Endothelial cell of umbilical vein (primary cell): ENCODE measurements around the gene CADPS. TPM values are rescaled to one million over a fixed set of nuclear protein-coding genes. Genes with fewer than 3 reads are reported as not detected.
A peak's percentile ranks its signal among the peaks of the same experiment; 100 is the strongest.

Experiments
- BruUV-seq: library from RNA; stranded (reverse); fragments of 400-500 nt; replicated peaks from 2 replicates; lab custom pipeline; 2021; lab: Mats Ljungman, UMichigan
- CTCF ChIA-PET: fragments of 300-600, 350-600 bp; sonication (Branson Sonifier 250); formaldehyde crosslinking; loops from one replicate; lab custom pipeline; 2021; ENCODE audit warnings: antibody characterized with exemption, inconsistent platforms; lab: Charles Lee
- POLR2A ChIA-PET: fragments of 300-600, 350-600 bp; sonication (Branson Sonifier 250); formaldehyde crosslinking; loops from one replicate; lab custom pipeline; 2021; ENCODE audit warnings: antibody characterized with exemption, inconsistent platforms; lab: Charles Lee
- DNase-seq: peaks from one replicate; pipeline ENCODE4 v3.0.0-alpha.2; 2011; ENCODE audit warnings: low read depth, low spot score
- FAIRE-seq: peaks from 2 replicates; lab custom pipeline; 2011; peaks lifted over from hg19 to GRCh38; lab: Jason Lieb, UNC
- H2AFZ ChIP-seq: 2 replicates; pipeline ENCODE4 v1.6.0; 2012; ENCODE audit warnings: low read depth, low read length, control low read depth, inconsistent platforms
- H3K27ac ChIP-seq: 2 replicates; pipeline ENCODE4 v1.5.1; 2011; ENCODE audit warnings: low read depth, mild to moderate bottlenecking, control low read depth, low read length, moderate library complexity; ENCODE audit not compliant: insufficient read depth
- H3K27me3 ChIP-seq, 2 experiments: 2 replicates each; pipeline versions ENCODE4 v1.6.0 to v1.6.1; 2011; ENCODE audit warnings: low read length in 2 of 2, mixed read lengths in 1 of 2; ENCODE audit not compliant: control insufficient read depth in 2 of 2, insufficient read depth in 2 of 2
- H3K36me3 ChIP-seq, 2 experiments: 2 replicates in 1 of 2; 3 replicates in 1 of 2; pipeline ENCODE4 v1.5.1; 2011; ENCODE audit warnings: low read length in 2 of 2, mild to moderate bottlenecking in 1 of 2, moderate library complexity in 1 of 2; ENCODE audit not compliant: control insufficient read depth in 2 of 2, insufficient read depth in 2 of 2; ENCODE audit errors: extremely low read depth in 1 of 2
- H3K4me1 ChIP-seq: 3 replicates; pipeline ENCODE4 v1.5.1; 2011; ENCODE audit warnings: mild to moderate bottlenecking, low read length; ENCODE audit not compliant: control insufficient read depth, insufficient read depth; ENCODE audit errors: extremely low read depth
- H3K4me2 ChIP-seq: 2 replicates; pipeline ENCODE4 v1.6.1; 2011; ENCODE audit warnings: low read length, control low read depth, mixed read lengths; ENCODE audit not compliant: insufficient read depth
- H3K4me3 ChIP-seq, 3 experiments: fragments of 200-600 bp in 1 of 3; sonication (generic), shearing (Covaris generic) in 1 of 3; replicated peaks in 1 of 3; 2 replicates each; pipeline ENCODE4 v1.5.1; 2011 to 2016; ENCODE audit warnings: control low read depth in 3 of 3, low read length in 3 of 3, mild to moderate bottlenecking in 2 of 3, inconsistent platforms in 1 of 3, low read depth in 1 of 3, moderate library complexity in 1 of 3; ENCODE audit not compliant: insufficient read depth in 1 of 3
- H3K79me2 ChIP-seq: 2 replicates; pipeline ENCODE4 v1.6.0; 2012; ENCODE audit warnings: low read length, inconsistent platforms; ENCODE audit not compliant: control insufficient read depth, insufficient read depth
- H3K9ac ChIP-seq: replicated peaks from 2 replicates; pipeline ENCODE3; 2011; ENCODE audit warnings: low read length, control low read depth; ENCODE audit not compliant: insufficient read depth; ENCODE audit errors: extremely low read depth
- H3K9me1 ChIP-seq: replicated peaks from 3 replicates; pipeline ENCODE4 v1.6.0; 2011; ENCODE audit warnings: mild to moderate bottlenecking, low read length; ENCODE audit not compliant: control insufficient read depth, insufficient read depth; ENCODE audit errors: extremely low read depth
- H3K9me3 ChIP-seq: replicated peaks from 2 replicates; pipeline ENCODE4 v1.5.1; 2012; ENCODE audit warnings: low read length, inconsistent platforms; ENCODE audit not compliant: control insufficient read depth, insufficient read depth
- H4K20me1 ChIP-seq: replicated peaks from 2 replicates; pipeline ENCODE3; 2011; ENCODE audit warnings: mild to moderate bottlenecking, low read length; ENCODE audit not compliant: control insufficient read depth, insufficient read depth; ENCODE audit errors: extremely low read depth
- FOS ChIP-seq: IDR thresholded peaks from 2 replicates; pipeline ENCODE4 v1.6.1; 2011; ENCODE audit warnings: mild to moderate bottlenecking, low read length, moderate library complexity, borderline replicate concordance; ENCODE audit not compliant: insufficient read depth
- GATA2 ChIP-seq: IDR thresholded peaks from 2 replicates; pipeline ENCODE4 v1.7.0; 2011; ENCODE audit warnings: low read depth, mild to moderate bottlenecking, moderate library complexity, mixed read lengths, low read length; ENCODE audit not compliant: insufficient read length, insufficient read depth
- JUN ChIP-seq: IDR thresholded peaks from 2 replicates; pipeline ENCODE4 v1.6.1; 2011; ENCODE audit warnings: borderline replicate concordance, low read depth; ENCODE audit not compliant: insufficient read length, insufficient read depth
- MYC ChIP-seq: IDR thresholded peaks from one replicate; pipeline ENCODE4 v1.6.1; 2011; ENCODE audit warnings: mild to moderate bottlenecking, low read depth, low read length
- POLR2AphosphoS5 ChIP-seq: IDR thresholded peaks from 2 replicates; pipeline ENCODE4 v1.6.1; 2012; ENCODE audit warnings: low read depth, mild to moderate bottlenecking, control low read depth, low read length, moderate library complexity; ENCODE audit not compliant: insufficient read depth
- dilution Hi-C: fragments of 300-500 bp; cut with MboI; formaldehyde crosslinking; loops from one replicate; pipeline ENCODE4 v1.15.0; 2019; ENCODE audit warnings: low sequenced_read_pairs; ENCODE audit not compliant: extremely low pct_ligation_motif_present
- intact Hi-C: fragments of 100-400 bp; cut with micrococcal nuclease; formaldehyde crosslinking; loops from one replicate; pipeline ENCODE4 v1.10.0; 2022
- polyA plus RNA-seq, 4 experiments: library from polyadenylated mRNA; depleted of rRNA in 3 of 4; stranded (reverse) in 3 of 4; unstranded in 1 of 4; fragments of >200 nt; gene quantifications; 2 replicates each; pipeline versions ENCODE4 v1.2.1 to v1.2.3, GENCODE V29; 2011 to 2012; ENCODE audit warnings: missing spikeins in 1 of 4
- total RNA-seq: library from RNA; stranded (reverse); gene quantifications from 2 replicates; pipeline ENCODE4 v1.2.3, GENCODE V29; 2021

Gene CADPS
- total and polyA plus RNA-seq, 2 donors (not counting 3 experiments of a cell fraction or from before 2014, with no cell fraction given) = not detected

GRCh38 chr3:62607287-62608029, 267.8 kb downstream of the CADPS start:
- no peak overlapping the region for H3K9ac ChIP-seq
- POLR2A ChIA-PET = no interaction called here
- no peaks in the 10 kb centered on the region for H3K9me3 ChIP-seq
- dilution Hi-C loops = no loop called here
- H3K4me1 ChIP-seq = peaks cover 52% of the 10 kb centered on the region
- H3K36me3 ChIP-seq = no peaks in the 10 kb centered on the region
- peak overlapping the region; percentile 16 for H2AFZ ChIP-seq
- H3K79me2 ChIP-seq = no peaks in the 10 kb centered on the region
- DNase-seq = peak; percentile 85
- no peaks in the 10 kb centered on the region for H3K9me1 ChIP-seq
- no peak overlapping the region for H3K4me2 ChIP-seq
- CTCF ChIA-PET = interaction anchor here (1.0 to 1.4 kb wide), 3 partner anchors 15 to 114 kb away, joined by 3 to 4 read pairs (median 3); no protein-coding TSS in a partner anchor
- FAIRE-seq = peak; percentile 87
- peak overlapping the region; percentile 77 for H3K27ac ChIP-seq
- no peak overlapping the region for H3K4me3 ChIP-seq
- no peaks in the 10 kb centered on the region for H3K27me3 ChIP-seq
- TF ChIP-seq FOS (peak; percentile 56), GATA2 (no peak), JUN (peak; percentile 51), POLR2AphosphoS5 (peak; percentile 70)
- no TSS peak for BruUV-seq
- H4K20me1 ChIP-seq = no peaks in the 10 kb centered on the region
- intact Hi-C loops = loop anchor here (2.0 to 10.0 kb wide), 2 partner anchors 289 to 1353 kb away; partner anchors contain the start of gene FHIT

- Histone ChIP-seq H3K4me2 (no peak overlapping the region), H3K9me3 (no peaks in the 10 kb centered on the region), H2AFZ (peak overlapping the region; percentile 47), H3K27ac (peak overlapping the region; percentile 98), H3K79me2 (no peaks in the 10 kb centered on the region), H3K9ac (no peak overlapping the region), H3K9me1 (no peaks in the 10 kb centered on the region), H3K4me3 (no peak overlapping the region), H3K27me3 (no peaks in the 10 kb centered on the region), H3K36me3 (no peaks in the 10 kb centered on the region), H3K4me1 (peaks cover 71% of the 10 kb centered on the region), H4K20me1 (no peaks in the 10 kb centered on the region)
- DNase-seq (no peak), FAIRE-seq (no peak)
- no TSS peak for BruUV-seq
- TF ChIP-seq MYC = no peak
- TF ChIP-seq GATA2 = peak; percentile 8
- TF ChIP-seq POLR2AphosphoS5 = no peak
- POLR2A ChIA-PET = no interaction called here
- intact Hi-C loops = loop anchor here (2.0 to 10.0 kb wide), 2 partner anchors 287 to 1351 kb away; partner anchors contain the start of gene FHIT
- dilution Hi-C loops = no loop called here
- CTCF ChIA-PET = interaction anchor here (2.4 to 3.7 kb wide), 4 partner anchors 10 to 45 kb away, joined by 7 to 18 read pairs (median 16); no protein-coding TSS in a partner anchor
Measured at GRCh38 chr3:62605413-62606068, 269.7 kb downstream of the CADPS start.
